Activated naive CD4-positive, alpha-beta T cell treated with anti-CD3 and anti-CD28 coated beads for 36 hours (primary cell): Measurements from ENCODE around the gene NALF2. TPM values are rescaled to one million over a fixed set of nuclear protein-coding genes. Genes with fewer than 3 reads are reported as not detected.
A peak's percentile ranks its signal among the peaks of the same experiment; 100 is the strongest.

Experiments
- CTCF ChIA-PET: fragments of 350-600 bp; sonication (Branson Sonifier 250); formaldehyde crosslinking; loops from one replicate; lab custom pipeline; 2021; ENCODE audit warnings: antibody characterized with exemption; lab: Charles Lee
- DNase-seq: peaks from one replicate; pipeline ENCODE4 v3.0.0-alpha.2; 2020
- H3K27ac Mint-ChIP-seq: one replicate; pipeline ENCODE4 v1.8.0; 2021; ENCODE audit warnings: mild to moderate bottlenecking, mixed read lengths
- H3K27me3 Mint-ChIP-seq: one replicate; pipeline ENCODE4 v1.8.0; 2021; ENCODE audit warnings: low read depth, mixed read lengths
- H3K36me3 Mint-ChIP-seq: one replicate; pipeline ENCODE4 v1.8.0; 2021; ENCODE audit warnings: low read depth, mixed read lengths
- H3K4me1 Mint-ChIP-seq: one replicate; pipeline ENCODE4 v1.8.0; 2021; ENCODE audit warnings: low read depth, mixed read lengths
- H3K4me3 Mint-ChIP-seq: one replicate; pipeline ENCODE4 v1.8.0; 2021; ENCODE audit warnings: mild to moderate bottlenecking, moderate library complexity, mixed read lengths
- H3K9me3 Mint-ChIP-seq: one replicate; pipeline ENCODE4 v1.8.0; 2021; ENCODE audit warnings: mixed read lengths
- intact Hi-C: fragments of 100-400 bp; cut with micrococcal nuclease; formaldehyde crosslinking; loops from one replicate; pipeline ENCODE4 v1.15.1; 2023
- total RNA-seq, 2 experiments: library from RNA; stranded (reverse); gene quantifications; one replicate each; pipeline ENCODE4 v1.2.3, GENCODE V29; 2021

Gene NALF2
- total RNA-seq, 2 experiments from 2014 or later, result 0.22 to 0.29 TPM

- no peak overlapping the region for H3K4me3 Mint-ChIP-seq
- H3K36me3 Mint-ChIP-seq, result no peaks in the 10 kb centered on the region
- peaks cover 2% of the 10 kb centered on the region for H3K27me3 Mint-ChIP-seq
- CTCF ChIA-PET, result interaction anchor here (1.0 to 1.7 kb wide), 3 partner anchors 83 to 561 kb away, joined by 4 to 6 read pairs (median 4); no protein-coding TSS in a partner anchor
- no peak for DNase-seq
- no peaks in the 10 kb centered on the region for H3K9me3 Mint-ChIP-seq
- intact Hi-C loops, result loop anchor here (10.0 kb wide), 1 partner anchor 599 kb away; the partner anchor contains the start of gene IGBP1
- H3K4me1 Mint-ChIP-seq, result peaks cover 10% of the 10 kb centered on the region
- no peak overlapping the region for H3K27ac Mint-ChIP-seq
These were observed 31.5 kb downstream of the NALF2 start for GRCh38 chrX:69535661-69536060.

- H3K27me3 Mint-ChIP-seq, result peaks cover 2% of the 10 kb centered on the region
- intact Hi-C loops, result loop anchor here (1.0 to 10.0 kb wide), 4 partner anchors 80 to 596 kb away; partner anchors contain the start of gene IGBP1
- H3K27ac Mint-ChIP-seq, result no peak overlapping the region
- no peaks in the 10 kb centered on the region for H3K36me3 Mint-ChIP-seq
- CTCF ChIA-PET, result interaction anchor here (1.1 to 2.6 kb wide), 4 partner anchors 487 to 558 kb away, joined by 4 to 26 read pairs (median 10); no protein-coding TSS in a partner anchor
- peak overlapping the region; percentile 43 for H3K4me3 Mint-ChIP-seq
- H3K4me1 Mint-ChIP-seq, result peaks cover 10% of the 10 kb centered on the region
- no peaks in the 10 kb centered on the region for H3K9me3 Mint-ChIP-seq
- DNase-seq, result peak; percentile 79
These were observed 34.3 kb downstream of the NALF2 start for GRCh38 chrX:69538321-69538876.

- Mint-ChIP-seq H3K36me3 (no peaks in the 10 kb centered on the region), H3K4me3 (no peak overlapping the region), H3K4me1 (peaks cover 10% of the 10 kb centered on the region), H3K9me3 (no peaks in the 10 kb centered on the region), H3K27me3 (peaks cover 2% of the 10 kb centered on the region), H3K27ac (no peak overlapping the region)
- intact Hi-C loops, result loop anchor here (2.0 to 10.0 kb wide), 2 partner anchors 557 to 595 kb away; partner anchors contain the start of gene IGBP1
- no peak for DNase-seq
- CTCF ChIA-PET, result interaction anchor here (1.2 kb wide), 1 partner anchor 491 kb away, joined by 4 read pairs; no protein-coding TSS in a partner anchor
These were observed 35.3 kb downstream of the NALF2 start for GRCh38 chrX:69539437-69539836.

GRCh38 chrX:69541956-69542355, 37.8 kb downstream of the NALF2 start:
- peaks cover 2% of the 10 kb centered on the region for H3K27me3 Mint-ChIP-seq
- DNase-seq, result no peak
- H3K27ac Mint-ChIP-seq, result no peak overlapping the region
- no peak overlapping the region for H3K4me3 Mint-ChIP-seq
- intact Hi-C loops, result no loop called here
- CTCF ChIA-PET, result no interaction called here
- no peaks in the 10 kb centered on the region for H3K36me3 Mint-ChIP-seq
- no peaks in the 10 kb centered on the region for H3K9me3 Mint-ChIP-seq
- H3K4me1 Mint-ChIP-seq, result peaks cover 10% of the 10 kb centered on the region

GRCh38 chrX:69543572-69543971, 39.4 kb downstream of the NALF2 start:
- CTCF ChIA-PET, result no interaction called here
- Mint-ChIP-seq H3K36me3 (no peaks in the 10 kb centered on the region), H3K27me3 (no peaks in the 10 kb centered on the region), H3K4me3 (no peak overlapping the region), H3K9me3 (peaks cover 3% of the 10 kb centered on the region), H3K4me1 (peaks cover 10% of the 10 kb centered on the region), H3K27ac (no peak overlapping the region)
- no peak for DNase-seq
- intact Hi-C loops, result no loop called here

GRCh38 chrX:69546417-69546816, 42.3 kb downstream of the NALF2 start:
- no peaks in the 10 kb centered on the region for H3K4me1 Mint-ChIP-seq
- H3K4me3 Mint-ChIP-seq, result no peak overlapping the region
- intact Hi-C loops, result no loop called here
- CTCF ChIA-PET, result interaction anchor here (0.6 kb wide), 1 partner anchor 34 kb away, joined by 4 read pairs; no protein-coding TSS in a partner anchor
- H3K36me3 Mint-ChIP-seq, result no peaks in the 10 kb centered on the region
- H3K27me3 Mint-ChIP-seq, result no peaks in the 10 kb centered on the region
- H3K9me3 Mint-ChIP-seq, result peaks cover 3% of the 10 kb centered on the region
- H3K27ac Mint-ChIP-seq, result no peak overlapping the region
- no peak for DNase-seq

- no peaks in the 10 kb centered on the region for H3K27me3 Mint-ChIP-seq
- no peaks in the 10 kb centered on the region for H3K36me3 Mint-ChIP-seq
These were observed 42.9 kb downstream of the NALF2 start for GRCh38 chrX:69546978-69547377.

GRCh38 chrX:69551421-69552009, 47.4 kb downstream of the NALF2 start:
- no peaks in the 10 kb centered on the region for H3K36me3 Mint-ChIP-seq
- no peaks in the 10 kb centered on the region for H3K4me1 Mint-ChIP-seq
- no peaks in the 10 kb centered on the region for H3K27me3 Mint-ChIP-seq
- H3K4me3 Mint-ChIP-seq, result no peak overlapping the region
- peaks cover 3% of the 10 kb centered on the region for H3K9me3 Mint-ChIP-seq
- CTCF ChIA-PET, result no interaction called here
- no peak for DNase-seq
- H3K27ac Mint-ChIP-seq, result no peak overlapping the region
- intact Hi-C loops, result no loop called here

More at GRCh38 chrX:69546978-69547377, 42.9 kb downstream of the NALF2 start:
- intact Hi-C loops, result no loop called here
- no peak overlapping the region for H3K27ac Mint-ChIP-seq
- no peak overlapping the region for H3K4me3 Mint-ChIP-seq
- peaks cover 3% of the 10 kb centered on the region for H3K9me3 Mint-ChIP-seq
- no peak for DNase-seq
- CTCF ChIA-PET, result no interaction called here
- H3K4me1 Mint-ChIP-seq, result no peaks in the 10 kb centered on the region

GRCh38 chrX:69552512-69552911, 48.4 kb downstream of the NALF2 start:
- CTCF ChIA-PET, result no interaction called here
- Mint-ChIP-seq H3K9me3 (peaks cover 3% of the 10 kb centered on the region), H3K4me1 (no peaks in the 10 kb centered on the region), H3K36me3 (no peaks in the 10 kb centered on the region), H3K27ac (no peak overlapping the region), H3K4me3 (no peak overlapping the region), H3K27me3 (no peaks in the 10 kb centered on the region)
- no peak for DNase-seq
- intact Hi-C loops, result no loop called here

Other genes starting within 250 kb of the NALF2 start
- gene EDA, start 111.8 kb downstream of the NALF2 start, total RNA-seq, result 1 to 10 TPM; 4.2 to 5.1 TPM